ENCODE results near the gene DNAAF1. TPM values are rescaled to one million over a fixed set of nuclear protein-coding genes. Genes with fewer than 3 reads are reported as not detected.
A peak's percentile ranks its signal among the peaks of the same experiment; 100 is the strongest.

The DNAAF1 gene
- total and polyA plus RNA-seq, 2 experiments from 2014 or later: 0.42 TPM

DNA sequence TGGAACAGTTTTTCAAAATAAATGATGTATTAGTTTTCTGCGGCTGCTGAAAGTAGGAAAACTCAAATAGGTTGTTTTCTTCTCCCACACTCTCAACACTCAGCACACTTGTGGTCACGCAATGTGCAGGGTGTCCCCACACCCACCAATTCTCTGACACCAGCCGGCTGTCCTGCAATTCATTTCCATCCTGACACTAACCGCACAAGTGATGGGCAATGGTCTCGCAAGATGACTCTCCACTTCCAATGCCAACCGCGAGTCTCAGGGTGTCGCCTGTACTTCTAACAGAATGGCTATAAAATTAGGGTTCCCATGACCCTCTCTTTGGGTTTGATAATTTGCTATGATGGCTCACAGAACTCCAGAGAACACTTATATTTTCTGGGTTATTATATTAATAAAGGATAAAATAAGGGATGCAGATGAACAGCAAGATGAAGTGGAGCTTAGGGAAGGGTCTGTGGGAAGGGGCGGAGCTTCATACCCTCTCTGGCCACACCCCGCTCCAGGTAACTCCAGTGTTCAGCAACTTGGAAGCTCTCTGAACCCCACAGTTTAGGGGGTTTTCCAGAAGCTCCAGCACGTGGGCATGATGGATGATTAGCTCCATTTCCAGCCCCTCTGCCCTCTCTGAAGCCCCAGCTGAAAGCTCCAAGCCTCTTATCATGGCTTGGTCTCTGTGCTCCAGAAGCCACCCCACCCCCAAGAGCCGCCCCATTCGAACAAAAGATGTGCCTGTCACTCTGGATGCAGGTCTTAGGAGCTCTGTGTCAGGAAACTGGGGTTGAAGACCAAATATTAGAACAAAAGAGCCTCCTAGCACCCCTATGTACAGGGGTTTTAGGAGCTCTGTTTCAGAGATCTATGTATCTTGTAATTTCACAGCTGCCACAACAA lies 21.9 kb downstream of the DNAAF1 start:
- TF ChIP-seq ZNF331 (CRISPR knock-in tag; IDR thresholded peaks at IDR 0.05; ENCODE audit: low read depth) (no peak), POLR2AphosphoS5 (IDR thresholded peaks at IDR 0.05; ENCODE audit: low read depth) (no peak), STAT1 (IDR thresholded peaks at IDR 0.05; ENCODE audit: unreplicated experiment) (no peak)
- TF ChIP-seq, protein P1, sequence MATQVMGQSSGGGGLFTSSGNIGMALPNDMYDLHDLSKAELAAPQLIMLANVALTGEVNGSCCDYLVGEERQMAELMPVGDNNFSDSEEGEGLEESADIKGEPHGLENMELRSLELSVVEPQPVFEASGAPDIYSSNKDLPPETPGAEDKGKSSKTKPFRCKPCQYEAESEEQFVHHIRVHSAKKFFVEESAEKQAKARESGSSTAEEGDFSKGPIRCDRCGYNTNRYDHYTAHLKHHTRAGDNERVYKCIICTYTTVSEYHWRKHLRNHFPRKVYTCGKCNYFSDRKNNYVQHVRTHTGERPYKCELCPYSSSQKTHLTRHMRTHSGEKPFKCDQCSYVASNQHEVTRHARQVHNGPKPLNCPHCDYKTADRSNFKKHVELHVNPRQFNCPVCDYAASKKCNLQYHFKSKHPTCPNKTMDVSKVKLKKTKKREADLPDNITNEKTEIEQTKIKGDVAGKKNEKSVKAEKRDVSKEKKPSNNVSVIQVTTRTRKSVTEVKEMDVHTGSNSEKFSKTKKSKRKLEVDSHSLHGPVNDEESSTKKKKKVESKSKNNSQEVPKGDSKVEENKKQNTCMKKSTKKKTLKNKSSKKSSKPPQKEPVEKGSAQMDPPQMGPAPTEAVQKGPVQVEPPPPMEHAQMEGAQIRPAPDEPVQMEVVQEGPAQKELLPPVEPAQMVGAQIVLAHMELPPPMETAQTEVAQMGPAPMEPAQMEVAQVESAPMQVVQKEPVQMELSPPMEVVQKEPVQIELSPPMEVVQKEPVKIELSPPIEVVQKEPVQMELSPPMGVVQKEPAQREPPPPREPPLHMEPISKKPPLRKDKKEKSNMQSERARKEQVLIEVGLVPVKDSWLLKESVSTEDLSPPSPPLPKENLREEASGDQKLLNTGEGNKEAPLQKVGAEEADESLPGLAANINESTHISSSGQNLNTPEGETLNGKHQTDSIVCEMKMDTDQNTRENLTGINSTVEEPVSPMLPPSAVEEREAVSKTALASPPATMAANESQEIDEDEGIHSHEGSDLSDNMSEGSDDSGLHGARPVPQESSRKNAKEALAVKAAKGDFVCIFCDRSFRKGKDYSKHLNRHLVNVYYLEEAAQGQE (IDR thresholded peaks at IDR 0.05; ENCODE audit: unreplicated experiment): no peak
- no peaks in the 10 kb centered on the region for H3K27me3 ChIP-seq (ENCODE audit: insufficient read depth)
- H3F3A ChIP-seq (replicated peaks; ENCODE audit: low read depth): no peaks in the 10 kb centered on the region
- DNase-seq (ENCODE audit: low spot score): peak; percentile 47
- H3K9me2 ChIP-seq (ENCODE audit: insufficient read depth): no peaks in the 10 kb centered on the region
- Mint-ChIP-seq H3K27me3 (ENCODE audit: insufficient read depth, low read depth, poor library complexity) (peaks cover 5% of the 10 kb centered on the region), H3K36me3 (ENCODE audit: low read depth) (no peaks in the 10 kb centered on the region; the same call in 2 of the 3 replicates), H3K9me3 (0 out of 3 replicates have a peak, but pooled peaks cover 2% of the 10 kb centered on the region), H3K4me3 (no peak overlapping the region), H3K4me1 (peaks cover 2% of the 10 kb centered on the region; the same call in 1 of the 3 replicates), H3K27ac (no peak overlapping the region)
- no peaks in the 10 kb centered on the region for H3K79me2 ChIP-seq (replicated peaks; ENCODE audit: insufficient read depth)
- H2AFZ ChIP-seq: peak overlapping the region; percentile 99
- peak overlapping the region; percentile 11; the same call in 1 of the 2 replicates for H3K4me3 ChIP-seq
- no peaks in the 10 kb centered on the region for H3K36me3 ChIP-seq (ENCODE audit: insufficient read depth)
- H3K4me2 ChIP-seq: no peak overlapping the region
- H3K27ac ChIP-seq (ENCODE audit: low read depth): no peak overlapping the region
- ATAC-seq: peak; percentile 85
- H4K20me1 ChIP-seq (replicated peaks; ENCODE audit: insufficient read depth): no peaks in the 10 kb centered on the region
- H3K4me1 ChIP-seq (ENCODE audit: insufficient read depth): peaks cover 8% of the 10 kb centered on the region

DNA sequence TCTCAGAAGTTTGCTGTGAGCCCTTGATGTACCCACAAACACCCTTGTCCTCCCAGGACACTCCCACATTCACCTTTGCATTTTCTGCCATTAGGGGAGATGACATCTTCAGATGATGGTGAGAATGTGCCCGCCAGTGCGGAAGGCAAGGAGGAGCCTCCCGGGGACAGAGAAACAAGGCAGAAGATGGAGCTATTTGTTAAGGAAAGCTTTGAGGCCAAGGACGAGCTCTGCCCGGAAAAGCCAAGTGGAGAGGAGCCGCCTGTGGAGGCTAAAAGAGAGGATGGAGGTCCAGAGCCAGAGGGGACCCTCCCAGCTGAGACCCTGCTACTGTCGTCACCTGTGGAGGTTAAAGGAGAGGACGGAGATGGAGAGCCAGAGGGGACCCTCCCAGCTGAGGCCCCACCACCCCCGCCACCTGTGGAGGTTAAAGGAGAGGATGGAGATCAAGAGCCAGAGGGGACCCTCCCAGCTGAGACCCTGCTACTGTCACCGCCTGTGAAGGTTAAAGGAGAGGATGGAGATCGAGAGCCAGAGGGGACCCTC lies 24.7 kb downstream of the DNAAF1 start:
- no peak for ATAC-seq
- Histone ChIP-seq H3K4me1 (ENCODE audit: insufficient read depth) (peaks cover 8% of the 10 kb centered on the region), H3K9me2 (ENCODE audit: insufficient read depth) (no peaks in the 10 kb centered on the region), H3K4me2 (no peak overlapping the region), H3K27ac (ENCODE audit: low read depth) (no peak overlapping the region), H4K20me1 (replicated peaks; ENCODE audit: insufficient read depth) (no peaks in the 10 kb centered on the region), H3F3A (replicated peaks; ENCODE audit: low read depth) (no peaks in the 10 kb centered on the region), H3K27me3 (ENCODE audit: insufficient read depth) (no peaks in the 10 kb centered on the region), H3K36me3 (ENCODE audit: insufficient read depth) (no peaks in the 10 kb centered on the region), H2AFZ (no peak overlapping the region), H3K79me2 (replicated peaks; ENCODE audit: insufficient read depth) (no peaks in the 10 kb centered on the region), H3K4me3 (no peak overlapping the region)
- H3K4me1 Mint-ChIP-seq: peaks cover 2% of the 10 kb centered on the region; the same call in 1 of the 3 replicates
- no peak for DNase-seq (ENCODE audit: low spot score)
- no peak overlapping the region for H3K27ac Mint-ChIP-seq
- no peak overlapping the region for H3K4me3 Mint-ChIP-seq
- peaks cover 5% of the 10 kb centered on the region for H3K27me3 Mint-ChIP-seq (ENCODE audit: insufficient read depth, low read depth, poor library complexity)
- H3K36me3 Mint-ChIP-seq (ENCODE audit: low read depth): no peaks in the 10 kb centered on the region; the same call in 2 of the 3 replicates
- no peak for TF ChIP-seq EZH2 (IDR thresholded peaks at IDR 0.05; ENCODE audit: low read depth, unreplicated experiment)
- TF ChIP-seq, protein P2, sequence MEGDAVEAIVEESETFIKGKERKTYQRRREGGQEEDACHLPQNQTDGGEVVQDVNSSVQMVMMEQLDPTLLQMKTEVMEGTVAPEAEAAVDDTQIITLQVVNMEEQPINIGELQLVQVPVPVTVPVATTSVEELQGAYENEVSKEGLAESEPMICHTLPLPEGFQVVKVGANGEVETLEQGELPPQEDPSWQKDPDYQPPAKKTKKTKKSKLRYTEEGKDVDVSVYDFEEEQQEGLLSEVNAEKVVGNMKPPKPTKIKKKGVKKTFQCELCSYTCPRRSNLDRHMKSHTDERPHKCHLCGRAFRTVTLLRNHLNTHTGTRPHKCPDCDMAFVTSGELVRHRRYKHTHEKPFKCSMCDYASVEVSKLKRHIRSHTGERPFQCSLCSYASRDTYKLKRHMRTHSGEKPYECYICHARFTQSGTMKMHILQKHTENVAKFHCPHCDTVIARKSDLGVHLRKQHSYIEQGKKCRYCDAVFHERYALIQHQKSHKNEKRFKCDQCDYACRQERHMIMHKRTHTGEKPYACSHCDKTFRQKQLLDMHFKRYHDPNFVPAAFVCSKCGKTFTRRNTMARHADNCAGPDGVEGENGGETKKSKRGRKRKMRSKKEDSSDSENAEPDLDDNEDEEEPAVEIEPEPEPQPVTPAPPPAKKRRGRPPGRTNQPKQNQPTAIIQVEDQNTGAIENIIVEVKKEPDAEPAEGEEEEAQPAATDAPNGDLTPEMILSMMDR (conservative IDR thresholded peaks at IDR 0.05; ENCODE audit: low read depth in 2 of 2): 0 out of 4 replicates have a peak, but pooled peaks of 1 of the 2 experiments have one; percentile 7
- 0 out of 3 replicates have a peak, but pooled peaks cover 2% of the 10 kb centered on the region for H3K9me3 Mint-ChIP-seq
